NT2/D1 (cell line): ENCODE data around the gene RAI1.

Source experiments
- SUZ12 ChIP-seq: IDR thresholded peaks from 2 replicates; pipeline ENCODE4 v1.6.1; 2011; ENCODE audit not compliant: insufficient read length, insufficient read depth; ENCODE audit errors: extremely low read depth
- YY1 ChIP-seq: IDR thresholded peaks from 2 replicates; pipeline ENCODE4 v1.6.1; 2011; ENCODE audit not compliant: insufficient read length, insufficient read depth
- ZNF274 ChIP-seq: IDR thresholded peaks from 2 replicates; pipeline ENCODE4 v1.6.1; 2011; ENCODE audit warnings: mild to moderate bottlenecking, low read depth, low read length

DNA sequence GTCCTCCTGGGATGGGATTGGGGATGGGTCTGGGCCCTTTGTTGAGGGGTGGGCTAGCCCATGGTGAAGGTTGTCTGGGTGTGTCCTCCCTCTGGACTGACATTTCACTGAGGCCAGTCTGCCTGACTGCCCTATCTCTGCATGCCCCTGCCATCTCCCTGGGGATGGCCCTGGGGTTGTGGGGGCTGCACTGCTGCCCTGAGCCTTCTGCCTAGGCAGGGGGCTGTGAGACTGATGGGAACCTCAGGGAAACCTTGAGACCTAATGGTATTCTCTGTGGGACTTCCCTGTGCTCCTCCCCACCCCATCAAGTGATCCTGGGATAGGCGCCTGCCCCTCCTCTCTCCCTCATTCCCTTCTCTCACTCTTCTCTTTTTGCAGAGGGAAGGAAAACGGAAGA, 19.9 kb downstream of the RAI1 start:
- no peak for TF ChIP-seq YY1
- no peak for TF ChIP-seq ZNF274
- TF ChIP-seq SUZ12: no peak
